Activated B cell treated with CpG ODN at 0.5 μM for 24 hours (primary cell): ENCODE results near the gene SUGCT. TPM values are rescaled to one million over a fixed set of nuclear protein-coding genes. Genes with fewer than 3 reads are reported as not detected.

Experiments used
- ATAC-seq: fragments of 200-7000 bp; cut with Tn5 transposase; one replicate; pipeline ENCODE4 v1.10.0; 2021; ENCODE audit warnings: low read depth, mild to moderate bottlenecking, moderate library complexity
- CTCF ChIA-PET: fragments of 350-600 bp; sonication (Branson Sonifier 250); formaldehyde crosslinking; loops from one replicate; lab custom pipeline; 2021; ENCODE audit warnings: antibody characterized with exemption; lab: Charles Lee
- POLR2A ChIA-PET: fragments of 350-600 bp; sonication (Branson Sonifier 250); formaldehyde crosslinking; loops from one replicate; lab custom pipeline; 2021; ENCODE audit warnings: antibody characterized with exemption; lab: Charles Lee
- DNase-seq: peaks from one replicate; pipeline ENCODE4 v3.0.0; 2022
- H3K27ac Mint-ChIP-seq: one replicate; pipeline ENCODE4 v1.8.0; 2020; ENCODE audit warnings: mixed read lengths
- H3K27me3 Mint-ChIP-seq: one replicate; pipeline ENCODE4 v1.8.0; 2021; ENCODE audit warnings: mixed read lengths
- H3K36me3 Mint-ChIP-seq: one replicate; pipeline ENCODE4 v1.8.0; 2021; ENCODE audit warnings: low read depth, mixed read lengths
- H3K4me1 Mint-ChIP-seq: one replicate; pipeline ENCODE4 v1.8.0; 2021; ENCODE audit warnings: mixed read lengths
- H3K4me3 Mint-ChIP-seq: one replicate; pipeline ENCODE4 v1.8.0; 2020; ENCODE audit warnings: mild to moderate bottlenecking, mixed read lengths
- H3K9me3 Mint-ChIP-seq: one replicate; pipeline ENCODE4 v1.8.0; 2020; ENCODE audit warnings: mixed read lengths
- CTCF ChIP-seq: fragments of 200-600 bp; IDR thresholded peaks from one replicate; pipeline ENCODE4 v1.8.0; 2022; ENCODE audit warnings: antibody characterized with exemption, mild to moderate bottlenecking
- intact Hi-C: fragments of 100-400 bp; cut with micrococcal nuclease; formaldehyde crosslinking; loops from one replicate; pipeline ENCODE4 v1.15.1; 2024
- total RNA-seq: library from RNA; stranded (reverse); gene quantifications from 2 replicates; pipeline ENCODE4 v1.2.3, GENCODE V29; 2022

Gene SUGCT
- total RNA-seq, 1 donor from 2014 or later, result 1.3 TPM

GRCh38 chr7:40761762-40762560, 627.2 kb downstream of the SUGCT start:
- Mint-ChIP-seq H3K27me3 (no peaks in the 10 kb centered on the region), H3K4me3 (no peak overlapping the region), H3K36me3 (no peaks in the 10 kb centered on the region), H3K4me1 (no peaks in the 10 kb centered on the region), H3K9me3 (no peaks in the 10 kb centered on the region), H3K27ac (no peak overlapping the region)
- no peak for ATAC-seq
- TF ChIP-seq CTCF, result no peak
- DNase-seq, result no peak
- POLR2A ChIA-PET, result no interaction called here
- intact Hi-C loops, result no loop called here
- CTCF ChIA-PET, result no interaction called here

GRCh38 chr7:40763319-40764287, 628.8 kb downstream of the SUGCT start:
- Mint-ChIP-seq H3K27me3 (no peaks in the 10 kb centered on the region), H3K4me1 (no peaks in the 10 kb centered on the region), H3K27ac (no peak overlapping the region), H3K9me3 (no peaks in the 10 kb centered on the region), H3K36me3 (no peaks in the 10 kb centered on the region), H3K4me3 (no peak overlapping the region)
- no peak for TF ChIP-seq CTCF
- ChIA-PET CTCF (no interaction called here), POLR2A (no interaction called here)
- intact Hi-C loops, result no loop called here
- DNase-seq, result no peak
- ATAC-seq, result no peak

GRCh38 chr7:40765639-40766038, 630.8 kb downstream of the SUGCT start:
- no peaks in the 10 kb centered on the region for H3K27me3 Mint-ChIP-seq
- H3K9me3 Mint-ChIP-seq, result no peaks in the 10 kb centered on the region
- no peak for TF ChIP-seq CTCF
- CTCF ChIA-PET, result no interaction called here
- no peaks in the 10 kb centered on the region for H3K36me3 Mint-ChIP-seq
- intact Hi-C loops, result no loop called here
- no peaks in the 10 kb centered on the region for H3K4me1 Mint-ChIP-seq
- POLR2A ChIA-PET, result no interaction called here
- H3K4me3 Mint-ChIP-seq, result no peak overlapping the region
- no peak for DNase-seq
- H3K27ac Mint-ChIP-seq, result no peak overlapping the region
- ATAC-seq, result no peak

GRCh38 chr7:40772096-40772495, 637.3 kb downstream of the SUGCT start:
- no peak for TF ChIP-seq CTCF
- Mint-ChIP-seq H3K4me1 (peaks cover 5% of the 10 kb centered on the region), H3K4me3 (no peak overlapping the region), H3K36me3 (no peaks in the 10 kb centered on the region), H3K27ac (no peak overlapping the region), H3K27me3 (no peaks in the 10 kb centered on the region), H3K9me3 (no peaks in the 10 kb centered on the region)
- CTCF ChIA-PET, result no interaction called here
- ATAC-seq, result no peak
- POLR2A ChIA-PET, result no interaction called here
- DNase-seq, result no peak
- intact Hi-C loops, result no loop called here

- no peaks in the 10 kb centered on the region for H3K9me3 Mint-ChIP-seq
- DNase-seq (no peak), ATAC-seq (no peak)
- CTCF ChIA-PET, result no interaction called here
- intact Hi-C loops, result no loop called here
- POLR2A ChIA-PET, result no interaction called here
- H3K36me3 Mint-ChIP-seq, result no peaks in the 10 kb centered on the region
- no peak overlapping the region for H3K4me3 Mint-ChIP-seq
- no peak for TF ChIP-seq CTCF
- H3K27me3 Mint-ChIP-seq, result no peaks in the 10 kb centered on the region
- H3K4me1 Mint-ChIP-seq, result peaks cover 8% of the 10 kb centered on the region
- no peak overlapping the region for H3K27ac Mint-ChIP-seq
These were observed 638.9 kb downstream of the SUGCT start for GRCh38 chr7:40773656-40774055.
